Measurements from ENCODE around the gene KLK15.

DNA sequence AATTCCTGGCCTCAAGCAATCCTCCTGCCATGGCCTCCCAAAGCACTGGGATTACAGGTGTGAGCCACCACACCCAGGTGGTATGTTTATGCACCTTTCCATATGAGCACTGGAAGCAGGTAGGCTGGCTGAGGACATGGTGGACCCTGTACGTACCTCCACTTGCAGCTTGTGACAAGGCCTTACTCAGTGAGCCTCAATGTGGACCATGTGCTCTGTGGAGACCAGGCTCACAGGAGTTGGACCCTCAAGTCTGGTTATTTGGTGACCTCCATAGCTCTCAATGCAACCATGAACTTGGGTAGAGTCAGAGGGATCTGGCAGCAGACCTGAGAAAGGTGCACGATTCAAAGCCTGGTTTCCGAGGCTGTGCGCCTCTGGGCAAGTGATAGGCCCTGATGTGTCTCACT lies 37.7 kb downstream of the KLK15 start:
- TF ChIP-seq GATA2 (IDR thresholded peaks at IDR 0.05; ENCODE audit: low read depth, low read length) (no peak), GATA3 (IDR thresholded peaks at IDR 0.05; ENCODE audit: low read depth, low read length) (no peak)

Data from SH-SY5Y (cell line).